Keratinocyte (primary cell): Measurements from ENCODE around the gene GALNT14. TPM values are rescaled to one million over a fixed set of nuclear protein-coding genes. Genes with fewer than 3 reads are reported as not detected.

Source experiments
- DNase-seq: peaks from one replicate; pipeline ENCODE4 v3.0.0-alpha.2; 2011; ENCODE audit warnings: low read depth, missing footprints, low spot score
- FAIRE-seq: peaks from 2 replicates; lab custom pipeline; 2011; peaks lifted over from hg19 to GRCh38; lab: Jason Lieb, UNC
- H2AFZ ChIP-seq: 2 replicates; pipeline ENCODE4 v1.6.0; 2012; ENCODE audit warnings: low read length, control low read depth, inconsistent platforms; ENCODE audit not compliant: control insufficient read depth
- H3K27ac ChIP-seq: 2 replicates; pipeline ENCODE4 v1.5.1; 2011; ENCODE audit warnings: low read length; ENCODE audit not compliant: control insufficient read depth, insufficient read depth
- H3K27me3 ChIP-seq: 3 replicates; pipeline ENCODE4 v1.6.0; 2011; ENCODE audit warnings: low read length; ENCODE audit not compliant: control insufficient read depth, insufficient read depth; ENCODE audit errors: extremely low read depth
- H3K36me3 ChIP-seq, 2 experiments: 2 replicates in 1 of 2; 3 replicates in 1 of 2; pipeline ENCODE4 v1.5.1; 2011; ENCODE audit warnings: low read length in 2 of 2, mild to moderate bottlenecking in 1 of 2; ENCODE audit not compliant: control insufficient read depth in 2 of 2, insufficient read depth in 2 of 2; ENCODE audit errors: extremely low read depth in 1 of 2
- H3K4me1 ChIP-seq: 3 replicates; pipeline ENCODE4 v1.5.1; 2011; ENCODE audit warnings: low read length; ENCODE audit not compliant: control insufficient read depth, insufficient read depth; ENCODE audit errors: extremely low read depth
- H3K4me2 ChIP-seq: 3 replicates; pipeline ENCODE4 v1.6.0; 2011; ENCODE audit warnings: low read depth, low read length; ENCODE audit not compliant: control insufficient read depth, insufficient read depth; ENCODE audit errors: extremely low read depth
- H3K4me3 ChIP-seq, 3 experiments: fragments of 200-600 bp in 1 of 3; sonication (generic) in 1 of 3; 2 replicates in 2 of 3; 3 replicates in 1 of 3; pipeline ENCODE4 v1.5.1; 2011 to 2016; ENCODE audit warnings: low read length in 3 of 3, mild to moderate bottlenecking in 3 of 3, control low read depth in 2 of 3, inconsistent platforms in 1 of 3, low read depth in 1 of 3, mixed read lengths in 1 of 3, mixed run types in 1 of 3, moderate library complexity in 1 of 3; ENCODE audit not compliant: control insufficient read depth in 2 of 3, insufficient read depth in 2 of 3; ENCODE audit errors: extremely low read depth in 1 of 3
- H3K79me2 ChIP-seq: 2 replicates; pipeline ENCODE4 v1.6.0; 2012; ENCODE audit warnings: low read length; ENCODE audit not compliant: control insufficient read depth, insufficient read depth
- H3K9ac ChIP-seq: 3 replicates; pipeline ENCODE4 v1.6.0; 2011; ENCODE audit warnings: low read length; ENCODE audit not compliant: control insufficient read depth, insufficient read depth; ENCODE audit errors: extremely low read depth
- H3K9me1 ChIP-seq: 3 replicates; pipeline ENCODE4 v1.6.0; 2011; ENCODE audit warnings: low read length; ENCODE audit not compliant: control insufficient read depth, insufficient read depth; ENCODE audit errors: extremely low read depth
- H3K9me3 ChIP-seq: 2 replicates; pipeline ENCODE4 v1.5.1; 2012; ENCODE audit warnings: low read depth, low read length; ENCODE audit not compliant: control insufficient read depth
- H4K20me1 ChIP-seq: 3 replicates; pipeline ENCODE4 v1.6.0; 2011; ENCODE audit warnings: low read length; ENCODE audit not compliant: control insufficient read depth, insufficient read depth; ENCODE audit errors: extremely low read depth
- CTCF ChIP-seq, 3 experiments: IDR thresholded peaks in 1 of 3; conservative IDR thresholded peaks in 1 of 3; optimal IDR thresholded peaks in 1 of 3; 2 replicates in 2 of 3; 3 replicates in 1 of 3; pipeline versions ENCODE3 to v1.5.1; 2011; ENCODE audit warnings: low read length in 3 of 3, mild to moderate bottlenecking in 3 of 3, moderate library complexity in 2 of 3, control low read depth in 1 of 3, inconsistent platforms in 1 of 3; ENCODE audit not compliant: insufficient read depth in 2 of 3; ENCODE audit errors: extremely low read depth in 1 of 3
- EZH2 ChIP-seq: IDR thresholded peaks from one replicate; pipeline ENCODE4 v1.6.1; 2012; ENCODE audit warnings: inconsistent platforms, mild to moderate bottlenecking, low read length, moderate library complexity
- dilution Hi-C: fragments of 300-500 bp; cut with MboI; formaldehyde crosslinking; loops from one replicate; pipeline ENCODE4 v1.7.0; 2020; ENCODE audit warnings: low sequenced_read_pairs; ENCODE audit not compliant: extremely low pct_ligation_motif_present
- polyA plus RNA-seq, 5 experiments: library from polyadenylated mRNA; depleted of rRNA in 3 of 5; stranded (reverse) in 3 of 5; stranded (forward) in 1 of 5; unstranded in 1 of 5; fragments of >200 nt; gene quantifications; 1 replicate in 1 of 5; 2 replicates in 3 of 5; 3 replicates in 1 of 5; pipeline versions ENCODE4 v1.2.1 to v1.2.3, GENCODE V29; 2011 to 2012; ENCODE audit warnings: missing spikeins in 2 of 5, low read depth in 1 of 5, low replicate concordance in 1 of 5

The GALNT14 gene
- polyA plus RNA-seq, 1 donor (not counting 4 experiments of a cell fraction or from before 2014, with no cell fraction given): 27.4 TPM

GRCh38 chr2:31170071-31170698 is 31.9 kb upstream of the GALNT14 start:
- H3K36me3 ChIP-seq: no peaks in the 10 kb centered on the region
- H3K9me3 ChIP-seq: no peaks in the 10 kb centered on the region
- no peaks in the 10 kb centered on the region for H4K20me1 ChIP-seq
- no peaks in the 10 kb centered on the region for H3K27me3 ChIP-seq
- dilution Hi-C loops: no loop called here
- no peak overlapping the region for H3K27ac ChIP-seq
- TF ChIP-seq EZH2: no peak
- TF ChIP-seq CTCF (optimal IDR thresholded peaks at IDR 0.05 in 1 of 3, IDR thresholded peaks at IDR 0.05 in 1 of 3, conservative IDR thresholded peaks at IDR 0.05 in 1 of 3; ENCODE audit: extremely low read depth in 1 of 3, insufficient read depth in 2 of 3, low read length in 3 of 3): peak; percentile 94 to 98 (median 98)
- H3K4me2 ChIP-seq: no peak overlapping the region
- H2AFZ ChIP-seq: no peak overlapping the region
- no peak overlapping the region for H3K9ac ChIP-seq
- DNase-seq (peak; percentile 25), FAIRE-seq (peak; percentile 95)
- H3K79me2 ChIP-seq: no peaks in the 10 kb centered on the region
- no peak overlapping the region for H3K4me3 ChIP-seq
- no peaks in the 10 kb centered on the region for H3K4me1 ChIP-seq
- no peaks in the 10 kb centered on the region for H3K9me1 ChIP-seq

- no peak overlapping the region for H2AFZ ChIP-seq
- H3K4me3 ChIP-seq: no peak overlapping the region
- TF ChIP-seq CTCF (optimal IDR thresholded peaks at IDR 0.05 in 1 of 3, IDR thresholded peaks at IDR 0.05 in 1 of 3, conservative IDR thresholded peaks at IDR 0.05 in 1 of 3; ENCODE audit: extremely low read depth in 1 of 3, insufficient read depth in 2 of 3, low read length in 3 of 3): no peak
- no peak for TF ChIP-seq EZH2
- H3K79me2 ChIP-seq: no peaks in the 10 kb centered on the region
- dilution Hi-C loops: no loop called here
- DNase-seq (no peak), FAIRE-seq (no peak)
- no peaks in the 10 kb centered on the region for H4K20me1 ChIP-seq
- H3K27me3 ChIP-seq: peaks cover 4% of the 10 kb centered on the region
- no peaks in the 10 kb centered on the region for H3K9me3 ChIP-seq
- H3K9ac ChIP-seq: no peak overlapping the region
- H3K36me3 ChIP-seq: no peaks in the 10 kb centered on the region
- H3K4me1 ChIP-seq: no peaks in the 10 kb centered on the region
- H3K9me1 ChIP-seq: no peaks in the 10 kb centered on the region
- H3K4me2 ChIP-seq: no peak overlapping the region
- H3K27ac ChIP-seq: no peak overlapping the region
Measured at GRCh38 chr2:31168291-31168690, 30.1 kb upstream of the GALNT14 start.
